ENCODE measurements around the gene CEP135.
A peak's percentile ranks its signal among the peaks of the same experiment; 100 is the strongest.
"Not testable (repeated sequence)": the region's sequence is repeated elsewhere in the genome, so short reads cannot be mapped to it uniquely, and the experiment has no call there.

Gene CEP135

GRCh38 chr4:56040842-56041241, 92.1 kb downstream of the CEP135 start:
- DNase-seq: no peak

DNA sequence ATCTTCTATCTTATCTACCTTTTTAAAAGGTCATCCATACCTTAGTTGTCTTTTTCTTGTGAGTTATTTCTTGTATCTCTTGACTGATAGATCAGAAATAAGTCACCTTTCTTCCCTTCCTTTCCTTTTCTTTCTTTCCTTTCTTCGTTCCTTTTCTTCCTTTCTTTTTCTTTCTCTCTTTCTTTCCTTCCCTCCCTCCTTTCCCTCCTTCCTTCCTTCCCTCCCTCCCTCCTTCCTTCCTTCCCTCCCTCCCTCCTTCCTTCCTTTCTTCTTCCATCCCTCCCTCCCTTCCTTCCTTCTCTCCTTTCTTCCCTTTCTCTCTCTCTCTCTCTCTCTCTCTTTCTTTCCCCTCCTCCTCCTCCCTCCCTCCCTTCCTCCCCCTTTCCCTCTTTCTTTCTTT, 93.5 kb downstream of the CEP135 start:
- no peak for DNase-seq

- no peak for DNase-seq
These were observed 99.6 kb downstream of the CEP135 start for GRCh38 chr4:56048383-56048701.

GRCh38 chr4:56048702-56049431, 100.1 kb downstream of the CEP135 start:
- peak; percentile 83 for DNase-seq

- no peak for DNase-seq
These were observed 101.9 kb downstream of the CEP135 start for GRCh38 chr4:56050625-56051024.

- DNase-seq: no peak
These were observed 102.4 kb downstream of the CEP135 start for GRCh38 chr4:56051029-56051709.

DNA sequence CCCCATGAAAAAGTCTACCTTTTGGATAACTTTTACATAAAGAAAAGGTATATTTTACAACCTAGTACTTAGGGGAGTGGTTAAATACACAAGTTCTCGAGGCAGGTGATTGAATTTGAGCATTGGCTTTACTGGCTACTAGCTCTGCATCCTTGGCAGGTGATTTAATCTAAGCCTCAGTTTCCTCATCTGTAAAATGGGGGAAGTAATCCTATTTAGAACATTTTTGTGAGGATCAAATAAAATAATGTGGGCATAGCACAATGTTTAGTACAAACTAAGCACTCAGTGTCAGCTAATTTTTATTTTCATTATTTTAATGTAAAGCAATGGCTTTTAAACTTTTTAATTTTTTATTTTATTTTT, 102.9 kb downstream of the CEP135 start:
- no peak for DNase-seq

DNA sequence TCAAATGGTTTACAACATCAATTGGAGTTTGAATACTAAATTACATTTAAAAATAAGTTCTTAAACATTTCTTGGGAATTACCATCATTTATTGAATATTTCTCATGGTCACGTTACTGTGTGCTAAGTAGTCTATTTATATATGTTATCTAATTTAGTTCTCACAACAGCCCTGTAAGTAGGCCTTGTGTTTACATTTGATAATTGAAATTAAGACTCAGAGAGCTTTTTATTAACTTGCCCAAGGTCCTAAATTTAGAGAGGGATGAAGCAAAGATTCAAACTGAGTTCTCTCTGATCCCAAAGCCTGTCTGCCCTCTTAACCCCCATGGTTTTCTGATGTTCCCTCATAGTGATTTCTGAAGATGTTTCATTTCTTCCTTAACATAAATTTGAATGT, 103.7 kb downstream of the CEP135 start:
- no peak for DNase-seq

DNA sequence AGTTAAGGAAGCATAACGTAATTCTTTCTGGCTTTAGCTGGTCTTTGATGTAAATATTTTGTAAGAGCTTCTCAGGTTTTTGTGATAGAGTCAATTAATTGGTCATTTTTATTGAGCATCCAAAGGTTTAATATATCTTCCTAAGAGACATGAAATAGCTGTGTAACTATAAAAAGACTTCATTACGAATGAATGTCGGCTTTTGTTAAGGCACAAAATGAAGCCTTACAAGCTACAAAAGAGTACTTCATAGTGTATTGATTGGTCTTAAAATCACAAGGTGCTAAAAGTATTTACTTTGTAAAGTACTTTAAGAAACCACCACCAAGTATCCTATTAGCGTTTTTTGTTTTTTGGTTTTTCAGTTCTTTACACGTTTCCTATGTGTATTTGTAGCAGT, 104.2 kb downstream of the CEP135 start:
- no peak for DNase-seq

DNA sequence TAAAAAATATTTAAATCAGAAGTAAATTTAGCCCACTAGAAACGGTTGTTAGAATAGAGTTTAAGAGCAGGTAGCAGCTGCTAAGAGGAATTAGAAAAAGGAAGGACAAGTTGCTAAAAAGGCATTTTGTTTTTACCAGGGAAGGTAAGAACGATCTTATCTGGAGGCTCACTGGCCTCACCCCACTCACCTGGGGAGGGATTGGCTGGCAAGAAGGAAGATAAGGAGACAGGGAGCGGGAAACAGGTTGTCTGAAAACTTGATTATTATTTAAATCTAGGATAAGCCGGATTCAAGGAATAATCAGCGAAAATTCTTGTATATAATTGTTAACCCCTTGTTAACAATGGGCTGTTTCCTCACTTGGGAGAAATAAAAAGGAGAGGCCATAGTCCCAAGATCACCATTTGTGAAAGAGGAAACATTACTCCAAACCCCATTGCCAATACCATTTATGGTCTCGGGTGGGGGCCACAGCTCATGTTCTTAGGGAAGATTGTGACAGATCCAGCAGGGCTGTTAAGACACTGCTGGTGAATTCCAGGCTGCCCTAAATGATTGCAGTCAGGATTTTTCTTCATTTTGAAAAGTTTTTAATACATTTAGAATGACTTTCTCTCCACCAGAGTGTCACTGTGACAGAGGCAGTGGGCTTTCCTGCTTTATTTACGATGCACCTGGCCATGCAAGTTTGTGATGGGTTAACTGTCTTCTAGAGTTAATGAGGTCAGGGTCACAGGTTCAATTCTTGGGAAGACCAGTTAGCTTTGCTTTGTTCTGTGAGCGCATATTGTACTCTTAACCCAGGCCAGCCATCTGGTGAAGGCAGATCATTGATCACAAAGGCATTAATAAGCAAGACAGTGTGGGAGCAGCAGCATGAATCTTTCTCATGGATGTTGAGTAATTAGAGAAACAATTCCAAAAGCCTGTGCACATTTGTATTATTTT, 106.6 kb downstream of the CEP135 start:
- no peak for DNase-seq

GRCh38 chr4:56055991-56056390, 107.2 kb downstream of the CEP135 start:
- no peak for DNase-seq

GRCh38 chr4:56058555-56058954, 109.8 kb downstream of the CEP135 start:
- DNase-seq: no peak

DNA sequence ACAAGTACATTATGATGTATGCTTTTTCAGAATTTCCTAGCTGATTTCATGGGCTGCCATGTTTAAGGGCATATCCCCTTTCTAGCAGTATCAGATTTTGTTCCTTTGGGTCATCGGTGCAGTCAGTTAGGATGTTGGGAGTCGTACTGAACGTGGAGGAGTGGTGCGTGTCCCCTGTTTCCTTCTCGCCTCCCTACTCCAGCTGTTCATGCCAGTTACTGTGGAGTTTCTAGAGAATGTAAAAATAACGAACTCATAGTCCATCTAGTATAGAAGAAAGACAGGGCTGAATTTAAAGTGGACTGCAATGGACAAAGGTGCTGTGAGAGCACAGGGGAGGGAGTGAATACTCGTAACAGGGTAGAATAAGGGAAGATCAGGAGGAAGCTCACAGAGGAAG, 111.3 kb downstream of the CEP135 start:
- no peak for DNase-seq

DNA sequence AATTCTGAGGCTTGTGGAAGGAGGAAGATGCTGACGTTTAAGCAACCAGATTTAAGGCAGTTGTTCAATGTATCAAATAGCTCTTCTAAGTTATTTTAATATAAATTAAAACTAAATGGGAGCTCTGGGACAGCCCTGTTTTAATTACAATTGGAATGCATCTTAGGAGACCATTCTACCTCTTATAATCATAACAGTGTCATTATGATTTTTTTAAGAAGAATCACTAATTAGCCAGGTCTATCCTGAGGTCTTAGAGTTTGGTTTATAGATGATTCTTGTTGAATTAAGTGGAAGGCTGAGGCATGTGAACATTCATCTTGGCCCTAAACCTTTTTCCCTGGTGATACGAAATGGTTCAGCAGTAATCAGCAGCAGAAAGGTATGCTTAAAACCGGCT, 113.4 kb downstream of the CEP135 start:
- DNase-seq: no peak

- DNase-seq: no peak
These were observed 113.9 kb downstream of the CEP135 start for GRCh38 chr4:56062526-56063145.

DNA sequence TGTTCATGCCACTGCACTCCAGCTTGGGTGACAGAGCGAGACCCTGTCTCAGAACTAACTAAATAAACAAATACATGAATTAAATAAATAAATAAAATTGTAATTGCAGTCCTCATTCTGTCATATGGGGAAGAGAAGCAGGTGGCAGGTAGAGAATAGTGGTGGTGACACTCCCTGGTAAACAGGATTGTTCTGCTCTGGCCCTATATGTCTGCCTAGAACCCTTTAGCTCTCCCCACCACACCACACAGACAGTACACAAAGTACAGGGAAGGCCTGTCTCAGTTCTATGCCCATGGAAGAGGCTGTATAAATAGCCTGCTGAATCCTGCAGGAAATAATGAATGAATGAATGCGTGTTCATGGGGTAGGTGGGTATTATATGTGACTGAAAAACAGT, 117.7 kb downstream of the CEP135 start:
- no peak for DNase-seq

DNA sequence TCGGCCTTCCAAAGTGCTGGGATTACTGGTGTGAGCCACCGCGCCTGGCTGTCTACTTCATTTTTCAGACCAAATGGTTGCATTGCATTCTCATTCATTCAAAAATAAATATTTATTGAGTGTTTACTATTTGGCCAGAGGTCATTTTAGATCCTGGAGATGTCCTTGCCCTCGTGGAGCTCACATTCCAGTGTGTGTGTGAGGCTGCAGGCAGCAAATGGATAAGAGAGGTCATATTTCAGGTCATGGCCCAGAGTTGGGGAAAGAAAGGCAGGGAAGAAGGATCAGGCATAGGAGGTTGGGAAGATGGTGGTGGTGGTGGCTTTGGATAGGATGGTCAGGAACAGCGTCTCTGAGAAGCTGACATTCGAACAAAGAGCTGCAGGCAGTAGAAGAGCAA, 119.1 kb downstream of the CEP135 start:
- DNase-seq: no peak

DNA sequence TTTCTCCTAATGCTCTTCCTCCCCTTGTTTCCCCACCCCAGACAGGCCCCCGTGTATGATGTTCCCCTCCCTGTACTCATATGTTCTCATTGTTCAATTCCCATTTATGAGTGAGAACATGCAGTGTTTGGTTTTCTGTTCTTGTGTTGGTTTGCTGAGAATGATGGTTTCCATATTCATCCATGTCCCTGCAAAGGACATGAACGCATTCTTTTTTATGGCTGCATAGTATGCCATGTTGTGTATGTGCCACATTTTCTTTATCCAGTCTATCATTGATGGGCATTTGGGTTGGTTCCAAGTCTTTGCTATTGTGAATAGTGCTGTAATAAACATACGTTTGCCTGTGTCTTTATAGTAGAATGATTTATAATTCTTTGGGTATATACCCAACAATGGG, 124.0 kb downstream of the CEP135 start:
- DNase-seq: not testable (repeated sequence)

GRCh38 chr4:56077676-56078075, 128.9 kb downstream of the CEP135 start:
- peak; percentile 12 for DNase-seq

GRCh38 chr4:56078866-56079265, 130.1 kb downstream of the CEP135 start:
- no peak for DNase-seq

- no peak for DNase-seq
These were observed 131.6 kb downstream of the CEP135 start for GRCh38 chr4:56080384-56080783.

DNA sequence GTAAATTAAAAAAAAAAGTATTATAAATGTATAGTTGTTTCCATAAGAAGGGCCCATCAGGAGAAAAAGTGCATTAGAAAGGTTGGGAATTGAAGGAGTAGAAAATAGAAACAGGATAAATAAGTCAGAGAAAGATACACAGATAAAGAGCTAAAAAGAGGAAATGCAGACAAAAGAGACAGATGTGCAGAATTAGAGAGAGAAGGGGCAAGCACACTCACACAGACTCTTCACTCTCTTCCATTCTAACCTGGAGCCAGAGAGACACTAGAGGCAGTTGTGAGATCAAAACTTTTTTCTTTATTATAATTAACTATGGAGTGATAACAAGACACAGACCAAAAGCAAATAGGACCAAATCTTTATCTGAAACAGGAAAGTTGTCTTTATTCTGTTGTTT, 134.1 kb downstream of the CEP135 start:
- no peak for DNase-seq

Measured in DMS53 (cell line).